Measurements from ENCODE around the gene FXYD2. TPM values are rescaled to one million over a fixed set of nuclear protein-coding genes. Genes with fewer than 3 reads are reported as not detected.
A peak's percentile ranks its signal among the peaks of the same experiment; 100 is the strongest.
"Not testable (repeated sequence)": the region's sequence is repeated elsewhere in the genome, so short reads cannot be mapped to it uniquely, and the experiment has no call there.

FXYD2 gene
- total RNA-seq, 1 experiment from 2014 or later = not detected

DNA sequence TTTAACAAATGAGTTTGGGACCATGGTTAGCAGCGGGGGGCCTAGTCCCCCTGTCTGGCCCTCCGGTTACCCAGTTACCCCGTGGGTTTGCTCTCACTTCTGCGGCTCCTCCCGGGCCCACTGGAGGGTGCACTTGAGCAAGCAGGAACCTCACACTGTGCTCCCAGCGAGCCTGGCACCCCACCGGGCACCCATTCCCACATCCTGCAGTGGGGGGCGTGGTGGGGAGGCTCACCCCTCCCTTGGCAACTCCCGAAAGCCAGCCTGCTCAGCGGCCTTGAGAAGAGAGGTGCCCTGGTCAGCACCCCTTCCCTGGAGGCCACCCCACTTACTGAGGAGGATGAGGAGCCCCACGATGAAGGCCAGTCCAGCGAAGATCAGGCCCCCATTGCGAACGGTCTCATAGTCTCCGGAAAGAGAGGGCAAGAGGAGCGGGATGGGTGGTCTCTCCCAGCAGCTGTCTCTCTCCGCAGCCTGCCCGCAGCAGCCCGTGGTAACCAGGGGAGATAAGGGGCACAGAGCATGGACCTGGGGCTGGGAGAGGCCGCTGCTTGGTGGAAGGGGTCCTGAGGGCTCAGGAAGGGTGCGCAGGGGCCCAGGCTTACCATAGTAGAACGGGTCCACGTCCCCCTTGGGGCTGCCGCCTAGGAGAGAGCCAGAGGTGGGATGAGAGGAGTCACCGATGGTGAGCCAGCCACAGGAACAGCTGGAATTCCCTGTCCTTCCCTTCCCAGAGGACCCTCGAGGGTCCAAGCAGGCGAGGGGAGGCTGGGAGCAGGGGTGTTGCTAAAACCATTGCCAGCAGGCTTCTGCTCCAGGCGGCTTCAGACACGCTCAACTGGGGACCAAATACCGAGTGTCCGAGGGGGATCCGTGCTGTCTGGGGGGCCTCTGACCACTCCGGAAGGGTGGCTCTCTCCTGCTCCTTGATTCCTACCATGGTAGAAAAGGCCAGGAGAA lies 2.2 kb downstream of the FXYD2 start:
- DNase-seq (ENCODE audit: low read depth) = no peak

GRCh38 chr11:117821431-117821830 lies 3.1 kb downstream of the FXYD2 start:
- no peak for DNase-seq (ENCODE audit: low read depth)

DNA sequence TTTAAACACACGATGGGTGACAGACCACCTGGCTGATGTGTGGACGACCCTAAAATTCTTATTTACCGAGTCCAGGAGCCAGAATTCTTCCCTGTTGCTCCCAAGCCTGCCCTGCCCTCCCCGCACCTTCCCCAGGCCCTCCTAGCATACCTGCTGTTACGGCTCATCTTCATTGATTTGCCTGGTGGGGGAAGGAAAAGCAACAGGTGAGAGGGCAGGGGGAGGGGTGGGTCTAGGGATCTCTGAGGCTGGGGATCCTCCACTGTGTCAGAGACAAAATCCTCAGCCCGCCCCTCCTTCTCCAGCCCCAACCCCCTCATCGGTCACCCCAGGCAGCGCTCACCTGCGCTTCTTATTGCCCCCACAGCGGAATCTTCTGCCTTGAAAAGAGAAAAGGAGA lies 4.0 kb downstream of the FXYD2 start:
- no peak for DNase-seq (ENCODE audit: low read depth)

GRCh38 chr11:117820071-117820470 lies 4.5 kb downstream of the FXYD2 start:
- DNase-seq (ENCODE audit: low read depth) = no peak

GRCh38 chr11:117819096-117820040 lies 5.2 kb downstream of the FXYD2 start:
- DNase-seq (ENCODE audit: low read depth) = peak; percentile 79

DNA sequence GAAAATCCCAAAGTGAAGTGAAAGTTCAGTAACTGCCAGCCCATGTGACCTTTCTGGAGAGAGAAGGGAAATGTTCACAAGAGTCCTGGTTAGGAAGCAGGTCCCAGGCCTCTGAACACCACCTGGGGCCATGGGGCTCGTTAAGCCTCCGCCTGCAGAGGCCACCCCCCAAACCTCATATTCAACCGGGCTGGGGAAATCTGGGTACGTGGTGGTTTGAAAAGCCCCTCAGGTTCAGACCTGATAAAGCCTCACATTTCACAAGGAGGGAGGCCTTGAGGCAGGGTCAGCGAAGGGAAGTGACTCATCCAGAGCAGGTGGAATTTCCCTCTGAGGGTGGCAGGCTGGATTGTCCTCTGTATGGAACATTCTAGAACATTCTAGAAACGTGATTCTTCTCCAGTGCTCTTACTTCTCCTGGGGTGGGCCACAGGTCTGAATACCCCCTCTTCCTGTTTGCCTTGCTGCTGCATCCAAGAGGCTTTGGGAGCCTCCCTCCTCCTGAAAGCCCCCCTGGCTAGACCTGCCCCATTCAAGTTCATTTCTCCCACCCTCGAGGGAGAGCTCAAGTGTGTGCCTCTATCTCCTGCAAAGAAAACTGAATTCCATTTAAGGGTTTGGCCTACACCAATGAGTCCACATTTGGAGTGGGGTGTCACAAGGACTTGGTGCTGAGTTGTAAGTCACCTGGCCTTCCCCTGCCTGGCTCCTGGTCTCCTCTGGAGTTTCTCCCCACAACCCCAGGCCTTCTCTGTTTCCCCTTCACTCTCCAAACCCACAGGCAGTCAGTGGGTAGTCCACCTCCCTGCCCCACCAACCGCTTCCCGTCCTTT lies 6.3 kb downstream of the FXYD2 start:
- DNase-seq (ENCODE audit: low read depth) = peak; percentile 59

GRCh38 chr11:117817368-117818040 lies 7.0 kb downstream of the FXYD2 start:
- peak; percentile 75 for DNase-seq (ENCODE audit: low read depth)

DNA sequence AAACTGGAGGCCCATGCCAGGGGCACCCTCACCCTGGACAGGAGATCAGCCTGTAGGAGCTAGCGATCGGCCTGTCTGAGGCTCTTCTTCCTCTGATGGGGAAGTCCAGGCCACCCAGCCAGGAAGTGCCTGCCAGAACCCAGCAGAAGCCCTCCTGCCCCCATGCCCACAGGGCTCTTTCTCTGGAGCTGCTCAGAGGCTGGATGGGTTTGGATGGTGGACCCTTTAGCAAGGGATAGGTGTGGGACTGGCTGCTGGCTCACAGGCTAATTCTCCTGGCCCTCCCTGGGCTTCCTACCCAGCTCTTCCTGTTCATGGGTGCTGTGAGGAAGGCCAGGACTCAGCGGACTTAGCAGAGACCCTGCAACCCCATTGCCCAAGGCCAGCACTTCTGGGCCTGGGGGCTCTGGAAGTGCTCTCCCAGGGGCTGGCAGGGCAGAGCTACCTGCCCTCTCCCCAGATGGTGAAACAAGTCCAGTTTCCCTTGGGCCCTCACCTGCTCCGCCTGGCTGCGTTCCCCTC lies 7.6 kb downstream of the FXYD2 start:
- DNase-seq (ENCODE audit: low read depth) = no peak

- DNase-seq (ENCODE audit: low read depth) = peak; percentile 50
Measured at GRCh38 chr11:117816151-117816741, 8.3 kb downstream of the FXYD2 start.

- DNase-seq (ENCODE audit: low read depth) = no peak
Measured at GRCh38 chr11:117815262-117815803, 9.2 kb downstream of the FXYD2 start.

DNA sequence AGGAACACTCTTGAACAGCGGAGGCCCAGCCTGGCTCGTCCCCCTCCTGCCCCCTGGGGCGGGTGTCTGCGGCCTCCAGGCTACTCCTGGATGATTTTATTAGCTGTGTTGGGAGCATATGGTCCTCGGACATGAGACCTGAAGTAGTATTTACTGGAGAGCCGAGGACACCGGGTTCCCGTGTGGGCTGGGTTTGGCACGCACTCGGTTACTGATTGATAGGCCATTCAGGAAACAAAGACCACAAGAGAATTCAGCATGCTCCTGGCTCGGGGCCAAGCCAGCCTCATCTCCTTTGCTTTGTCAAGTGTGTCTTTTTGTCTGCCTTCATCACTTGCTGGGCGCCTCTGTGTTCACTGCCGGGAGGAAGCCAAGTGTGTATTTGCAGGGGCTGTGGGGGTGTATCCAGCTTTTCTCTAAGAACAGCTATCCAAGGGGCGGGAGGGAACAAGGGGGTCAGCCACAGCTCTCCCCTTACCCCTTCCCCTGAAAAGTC lies 9.7 kb downstream of the FXYD2 start:
- no peak for DNase-seq (ENCODE audit: low read depth)

- no peak for DNase-seq (ENCODE audit: low read depth)
Measured at GRCh38 chr11:117814204-117814765, 10.3 kb downstream of the FXYD2 start.

DNA sequence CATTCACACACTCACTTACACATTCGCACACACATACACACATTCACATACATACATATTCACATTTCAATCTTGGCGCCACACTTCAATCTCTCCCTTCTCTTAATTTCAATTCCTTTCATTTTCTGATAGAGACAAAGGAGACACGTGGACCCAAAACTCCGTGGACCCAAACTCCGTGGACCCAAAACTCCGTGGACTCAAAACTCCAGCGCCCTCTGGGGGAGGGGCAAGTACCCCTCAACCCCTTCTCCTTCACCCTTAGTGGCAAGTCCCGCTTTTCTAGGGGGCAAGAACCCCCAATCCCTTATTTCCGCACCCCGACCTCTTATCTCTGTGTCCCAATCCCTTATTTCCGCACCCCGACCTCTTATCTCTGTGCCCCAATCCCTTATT lies 14.5 kb downstream of the FXYD2 start:
- not testable (repeated sequence) for DNase-seq (ENCODE audit: low read depth)

DNA sequence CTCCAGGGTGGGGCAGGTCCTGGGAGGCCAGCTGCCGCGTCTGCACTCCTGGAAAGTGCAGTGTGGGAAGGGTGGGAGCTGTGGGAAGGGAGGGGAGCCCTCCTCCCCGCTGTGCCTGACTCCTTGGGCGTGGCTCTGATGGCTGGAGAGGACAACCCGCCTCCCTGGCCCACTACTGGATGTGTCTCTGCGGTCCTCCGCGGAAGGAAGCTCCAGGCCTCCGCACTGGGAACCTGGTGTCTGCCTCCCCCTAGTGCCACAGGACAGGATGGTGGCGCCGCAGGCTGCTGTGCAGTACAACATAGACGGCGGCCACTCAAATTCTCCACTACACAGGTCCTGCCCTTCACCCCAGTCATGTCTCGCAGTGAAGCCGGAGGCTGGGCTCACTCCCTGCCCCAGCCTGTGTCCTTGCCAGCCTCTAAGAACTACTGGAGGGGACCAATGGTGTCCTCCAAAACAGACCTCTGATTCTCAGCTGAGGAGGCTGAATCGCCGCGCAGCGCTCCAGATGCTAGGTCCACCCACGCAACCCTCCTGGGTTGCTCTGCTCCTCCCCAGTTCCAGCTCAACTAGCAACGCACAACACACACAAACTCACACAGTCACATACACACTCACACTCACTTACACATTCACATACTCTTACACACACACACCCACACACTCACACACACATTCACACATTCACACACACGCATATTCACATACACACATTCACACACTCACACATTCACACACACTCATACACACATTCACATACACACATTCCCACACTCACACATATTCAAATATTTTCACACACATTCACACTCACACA lies 15.1 kb downstream of the FXYD2 start:
- DNase-seq (ENCODE audit: low read depth) = peak; percentile 43

GRCh38 chr11:117808784-117809183 lies 15.8 kb downstream of the FXYD2 start:
- DNase-seq (ENCODE audit: low read depth) = no peak

DNA sequence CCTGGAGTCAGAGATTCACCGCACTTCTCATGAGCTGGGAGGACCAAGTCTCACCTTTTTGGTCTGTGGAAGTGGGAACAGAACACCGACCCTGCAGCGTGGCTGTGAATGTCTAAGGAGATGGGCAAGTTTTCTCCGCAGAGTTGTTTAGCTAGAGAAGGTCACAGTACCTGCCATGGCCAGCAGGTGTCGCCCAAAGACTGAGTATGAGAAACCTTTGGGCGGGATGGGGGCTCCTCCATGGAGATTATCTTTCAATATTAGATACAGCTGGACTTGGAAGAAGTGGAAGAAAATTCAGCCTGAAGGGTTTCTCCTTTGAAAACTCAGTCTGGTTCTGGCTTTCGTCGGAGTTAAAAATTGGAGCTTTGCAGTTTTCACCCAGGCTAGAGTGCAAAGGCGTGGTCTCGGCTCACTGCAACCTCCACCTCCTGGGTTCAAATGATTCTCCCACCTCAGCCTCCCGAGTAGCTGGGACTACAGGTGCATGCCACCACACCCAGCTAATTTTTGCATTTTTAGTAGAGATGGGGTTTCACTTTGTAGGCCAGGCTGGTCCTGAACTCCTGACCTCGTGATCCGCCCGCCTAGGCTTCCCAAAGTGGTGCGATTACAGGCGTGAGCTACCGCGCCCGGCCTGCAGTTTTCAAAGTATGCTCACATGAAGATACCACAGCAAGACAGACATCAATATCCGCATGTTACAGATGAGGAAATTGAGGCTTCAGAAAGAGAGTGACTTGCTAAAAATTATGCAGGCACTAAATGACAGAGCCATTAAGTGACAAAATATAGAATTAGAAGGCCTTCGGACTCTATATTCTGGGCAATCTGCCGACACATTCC lies 16.8 kb downstream of the FXYD2 start:
- peak; percentile 40 for DNase-seq (ENCODE audit: low read depth)

- DNase-seq (ENCODE audit: low read depth) = no peak
Measured at GRCh38 chr11:117806846-117807245, 17.7 kb downstream of the FXYD2 start.

Data from HT1080 (cell line).